GM12892 (cell line): Measurements from ENCODE around the gene ROCK2.

ENCODE experiments used
- DNase-seq: peaks from one replicate; pipeline ENCODE4 v3.0.0; 2011; ENCODE audit not compliant: insufficient read length
- FAIRE-seq: peaks from 2 replicates; lab custom pipeline; 2011; peaks lifted over from hg19 to GRCh38; lab: Jason Lieb, UNC
- POLR2A ChIP-seq: IDR thresholded peaks from 2 replicates; pipeline ENCODE4 v1.6.1; 2011; ENCODE audit warnings: low read depth, low read length, control low read depth
- POLR2AphosphoS5 ChIP-seq: IDR thresholded peaks from 2 replicates; pipeline ENCODE4 v1.6.1; 2011; ENCODE audit warnings: low read depth, low read length, control low read depth
- TAF1 ChIP-seq: IDR thresholded peaks from 2 replicates; pipeline ENCODE4 v1.6.1; 2011; ENCODE audit warnings: low read depth, mild to moderate bottlenecking, control low read depth, low read length, borderline replicate concordance

The ROCK2 gene

DNA sequence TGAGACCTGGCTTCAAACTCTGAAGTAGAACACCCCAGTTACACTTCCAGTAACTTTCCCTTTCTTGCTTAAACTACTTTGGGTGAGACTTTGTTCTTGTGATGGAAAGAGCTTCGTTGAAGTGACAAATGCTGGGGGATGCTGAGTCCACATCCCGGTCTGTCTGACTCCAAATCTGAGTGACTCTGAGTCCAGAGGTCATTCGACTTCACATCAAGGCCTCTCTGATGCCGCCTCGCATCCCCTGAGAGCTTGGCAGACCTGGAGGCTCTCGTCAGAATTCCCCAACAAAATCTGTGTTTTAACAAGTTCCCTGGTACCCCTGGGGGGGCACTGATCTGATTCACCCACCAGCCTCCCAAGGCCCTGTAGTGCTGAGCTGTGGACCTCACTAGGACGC, 31.6 kb upstream of the ROCK2 start:
- TF ChIP-seq POLR2A, result no peak
- no peak for TF ChIP-seq POLR2AphosphoS5
- TF ChIP-seq TAF1, result no peak
- DNase-seq (no peak), FAIRE-seq (no peak)

DNA sequence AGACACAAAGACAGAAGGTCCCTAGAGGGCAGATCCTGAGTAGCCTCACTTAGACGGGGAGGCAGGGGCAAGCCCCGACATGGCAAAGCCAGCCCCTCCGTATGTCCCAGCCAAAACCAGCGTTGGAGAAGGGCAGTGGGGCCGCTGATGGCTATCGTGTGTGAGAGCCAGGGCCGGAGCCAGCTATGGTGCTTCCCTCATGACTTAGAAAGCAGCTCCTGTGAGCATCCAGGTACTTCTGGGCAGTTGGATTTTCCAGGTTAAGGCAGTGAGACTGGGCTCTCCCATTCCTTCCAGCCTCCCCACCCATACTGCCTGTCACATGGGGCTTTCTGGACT, 31.2 kb upstream of the ROCK2 start:
- no peak for FAIRE-seq
- DNase-seq, result no peak
- no peak for TF ChIP-seq TAF1
- TF ChIP-seq POLR2AphosphoS5, result no peak
- TF ChIP-seq POLR2A, result no peak

DNA sequence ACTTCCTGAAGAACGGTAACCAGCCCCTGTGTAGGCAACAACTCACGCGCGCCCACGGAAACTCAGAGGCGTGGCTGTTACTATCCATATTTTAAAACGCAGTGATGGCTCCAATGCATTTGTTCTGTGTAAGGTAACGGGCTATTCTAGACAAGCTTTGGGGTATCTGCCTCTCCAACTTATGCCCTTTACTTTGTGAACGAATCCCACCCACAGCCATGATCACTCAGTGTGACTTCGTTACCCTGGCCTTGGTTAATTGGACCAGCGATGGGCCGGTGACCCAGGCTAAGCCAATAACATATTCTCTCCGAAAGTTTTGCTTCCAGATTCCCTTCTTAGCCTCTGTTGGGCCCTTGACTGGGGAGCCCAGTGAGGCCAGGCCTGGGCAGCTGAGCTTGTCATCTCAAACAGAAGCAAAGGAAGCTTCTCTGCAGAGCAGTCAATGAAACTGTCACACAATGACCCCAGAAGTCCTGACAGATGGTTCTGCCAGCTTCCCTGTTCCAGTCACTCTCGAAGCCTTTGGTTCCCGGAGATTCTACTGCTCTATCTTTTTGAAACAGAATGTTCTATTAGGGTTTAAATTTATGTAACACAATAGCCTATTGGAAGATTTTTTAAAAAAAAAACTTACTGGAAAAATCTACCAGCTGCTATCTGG, 30.7 kb upstream of the ROCK2 start:
- FAIRE-seq, result peak; percentile 24
- TF ChIP-seq TAF1 (no peak), POLR2AphosphoS5 (no peak)
- no peak for DNase-seq

DNA sequence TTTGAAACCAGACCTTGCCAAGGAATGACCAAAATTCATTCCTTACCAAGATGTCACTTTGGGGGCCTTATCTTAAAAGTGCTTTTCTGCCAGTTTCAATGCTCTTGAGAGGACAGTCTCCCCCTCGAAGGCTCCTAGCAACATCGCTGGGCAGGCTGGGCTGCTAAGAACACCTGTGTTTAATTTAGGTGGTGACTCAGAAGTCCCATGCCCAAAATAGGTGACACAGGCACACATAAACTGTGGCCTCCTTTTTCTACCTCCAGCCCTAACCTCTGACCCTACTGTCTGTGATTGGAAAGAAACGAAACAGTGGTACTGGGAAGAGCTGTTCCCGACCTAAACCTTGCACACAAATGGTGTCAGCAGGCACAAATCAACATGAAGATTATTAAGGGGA, 28.7 kb upstream of the ROCK2 start:
- TF ChIP-seq TAF1 (no peak), POLR2A (no peak), POLR2AphosphoS5 (no peak)
- DNase-seq (no peak), FAIRE-seq (no peak)

DNA sequence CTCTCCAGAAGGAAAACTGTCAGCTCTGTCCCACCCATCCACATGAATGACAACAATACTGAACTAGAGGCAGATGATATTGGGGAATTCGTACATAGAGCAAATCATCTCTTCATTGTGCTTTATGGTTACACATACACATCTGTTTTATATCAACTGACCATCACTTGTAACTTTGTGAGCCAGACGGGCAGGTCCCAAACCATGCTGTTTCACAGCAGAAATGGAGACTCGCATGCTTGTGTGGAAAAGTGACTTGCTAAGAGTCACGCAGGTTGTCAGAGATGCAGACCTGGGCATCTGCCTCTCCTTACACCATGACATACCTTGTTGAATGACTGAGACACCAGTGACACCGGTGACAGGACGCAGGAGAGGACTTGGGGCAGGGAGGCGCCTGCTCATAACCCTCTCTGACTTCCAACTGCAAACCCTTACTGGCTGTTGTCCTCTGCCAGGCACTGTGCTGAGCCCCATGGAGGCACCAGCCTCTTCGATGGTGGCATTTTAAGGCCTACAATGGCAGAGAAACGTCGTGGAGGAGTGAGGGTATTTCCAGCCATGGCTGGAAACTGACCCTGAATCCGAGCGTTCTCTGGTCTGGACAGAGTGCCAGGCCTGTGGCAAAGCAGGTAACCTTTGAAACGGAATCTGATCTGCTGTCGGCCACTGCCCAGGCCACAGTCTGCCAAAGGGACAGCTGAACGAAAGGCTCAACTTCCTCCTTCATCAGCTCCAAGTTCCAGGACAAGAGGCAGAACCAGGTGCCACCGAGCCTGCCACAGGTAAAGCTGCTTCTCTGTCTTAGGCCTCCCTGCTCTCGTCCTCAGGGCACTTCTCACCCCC, 26.9 kb upstream of the ROCK2 start:
- FAIRE-seq, result no peak
- no peak for DNase-seq
- TF ChIP-seq POLR2A (no peak), TAF1 (no peak), POLR2AphosphoS5 (no peak)

DNA sequence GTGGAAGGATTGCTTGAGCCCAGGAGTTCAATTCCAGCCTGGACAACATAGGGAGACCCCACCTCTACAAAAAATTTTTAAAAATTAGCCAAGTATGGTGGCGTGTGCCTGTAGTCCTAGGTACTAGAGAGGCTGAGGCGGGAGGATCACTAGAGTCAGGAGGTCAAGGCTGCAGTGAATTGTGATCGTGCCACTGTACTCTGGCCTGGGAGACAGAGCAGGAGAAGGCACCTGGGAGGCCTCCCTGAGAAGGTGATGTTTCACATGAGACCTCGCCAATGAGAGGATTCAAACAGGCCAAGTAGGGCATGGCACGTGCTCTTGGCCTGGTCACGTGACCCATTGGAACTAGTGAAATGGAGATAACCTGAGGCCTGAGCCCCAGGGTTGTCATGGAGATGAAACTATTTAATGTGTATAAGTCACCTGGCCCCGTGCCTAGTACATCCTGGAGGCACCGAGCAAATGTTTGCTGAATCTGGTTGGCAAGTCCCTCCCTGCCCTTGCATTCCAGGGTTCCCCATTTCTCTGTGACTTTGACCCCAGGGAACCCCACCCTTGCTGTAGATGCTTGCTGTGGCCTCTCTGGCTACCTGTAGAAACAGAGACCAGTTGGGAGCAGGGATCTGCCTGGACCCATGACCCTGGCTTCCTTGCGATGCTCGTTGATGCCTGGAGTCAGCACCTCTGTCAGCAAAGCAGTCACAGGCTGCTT, 26.1 kb upstream of the ROCK2 start:
- TF ChIP-seq TAF1, result no peak
- TF ChIP-seq POLR2A, result no peak
- TF ChIP-seq POLR2AphosphoS5, result no peak
- FAIRE-seq (no peak), DNase-seq (no peak)

DNA sequence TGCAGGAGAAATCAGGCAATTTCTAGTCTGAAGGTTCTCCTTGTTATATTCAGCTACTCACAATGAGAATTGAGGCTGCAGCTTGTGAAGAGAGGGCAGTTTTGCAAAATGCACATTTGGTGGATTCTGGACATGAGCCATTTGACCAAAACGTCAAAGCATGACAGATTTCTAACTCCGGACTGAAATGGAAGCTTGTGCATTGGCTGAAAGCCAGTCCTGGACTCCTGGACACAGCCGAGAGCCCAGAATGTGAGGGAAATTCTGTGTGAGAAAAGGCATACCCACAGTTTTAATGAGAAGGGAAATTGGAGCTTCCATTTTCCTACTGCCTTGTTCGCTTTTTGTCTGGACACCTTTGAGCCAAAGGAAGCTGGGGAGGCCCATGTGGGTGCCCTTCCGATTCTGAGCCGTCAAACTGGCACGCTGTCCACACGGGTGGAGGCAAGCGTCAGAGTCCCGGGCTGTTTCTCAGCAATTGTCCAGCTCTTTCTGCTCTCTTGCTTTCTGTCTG, 23.7 kb upstream of the ROCK2 start:
- TF ChIP-seq POLR2AphosphoS5, result no peak
- no peak for TF ChIP-seq POLR2A
- TF ChIP-seq TAF1, result no peak
- DNase-seq (no peak), FAIRE-seq (no peak)

DNA sequence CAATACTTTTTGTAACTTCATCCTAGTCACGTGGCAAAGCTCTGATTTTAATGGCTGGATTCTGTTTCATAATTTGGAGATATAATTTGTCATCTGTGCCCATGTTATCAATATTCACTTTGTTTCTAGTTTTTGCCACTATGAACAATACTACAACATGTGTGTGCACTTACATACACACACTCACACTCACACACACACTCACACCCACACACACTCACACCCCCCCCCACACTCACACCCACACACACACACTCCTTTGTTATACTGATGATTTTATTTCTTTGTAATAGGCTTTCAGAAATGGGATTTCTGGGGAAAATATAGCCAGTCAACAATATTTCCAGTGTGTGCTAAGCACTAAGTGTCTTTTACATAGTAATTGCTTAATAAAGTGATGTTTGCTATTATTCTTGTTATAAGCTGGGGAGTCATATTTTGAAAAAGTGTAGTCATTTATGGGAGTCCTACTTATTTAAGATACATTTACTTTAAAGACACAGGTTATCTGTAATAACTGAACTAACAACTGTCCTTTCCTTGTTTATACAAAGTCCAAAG, 22.8 kb upstream of the ROCK2 start:
- FAIRE-seq, result no peak
- DNase-seq, result no peak
- no peak for TF ChIP-seq POLR2A

DNA sequence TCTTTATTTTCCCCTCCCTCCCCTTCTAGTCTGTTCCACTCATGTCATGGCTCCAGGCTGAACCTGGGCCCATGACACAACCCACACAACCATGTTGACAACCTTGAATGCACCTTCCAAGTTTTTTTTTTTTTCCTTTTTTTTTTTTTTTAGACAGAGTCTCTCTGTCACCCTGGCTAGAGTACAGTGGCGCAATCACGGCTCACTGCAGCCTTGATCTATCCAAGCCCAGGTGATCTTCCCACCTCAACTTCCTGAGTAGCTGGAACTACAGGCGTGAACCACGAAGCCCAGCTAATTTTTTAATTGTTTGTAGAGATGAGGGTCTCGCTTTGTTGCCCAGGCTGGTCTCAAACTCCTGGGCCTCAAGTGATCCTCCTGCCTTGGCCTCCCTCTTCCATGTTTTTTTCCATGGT, 21.9 kb upstream of the ROCK2 start:
- no peak for TF ChIP-seq POLR2AphosphoS5
- TF ChIP-seq TAF1, result no peak
- no peak for TF ChIP-seq POLR2A
- DNase-seq, result no peak
- FAIRE-seq, result no peak

DNA sequence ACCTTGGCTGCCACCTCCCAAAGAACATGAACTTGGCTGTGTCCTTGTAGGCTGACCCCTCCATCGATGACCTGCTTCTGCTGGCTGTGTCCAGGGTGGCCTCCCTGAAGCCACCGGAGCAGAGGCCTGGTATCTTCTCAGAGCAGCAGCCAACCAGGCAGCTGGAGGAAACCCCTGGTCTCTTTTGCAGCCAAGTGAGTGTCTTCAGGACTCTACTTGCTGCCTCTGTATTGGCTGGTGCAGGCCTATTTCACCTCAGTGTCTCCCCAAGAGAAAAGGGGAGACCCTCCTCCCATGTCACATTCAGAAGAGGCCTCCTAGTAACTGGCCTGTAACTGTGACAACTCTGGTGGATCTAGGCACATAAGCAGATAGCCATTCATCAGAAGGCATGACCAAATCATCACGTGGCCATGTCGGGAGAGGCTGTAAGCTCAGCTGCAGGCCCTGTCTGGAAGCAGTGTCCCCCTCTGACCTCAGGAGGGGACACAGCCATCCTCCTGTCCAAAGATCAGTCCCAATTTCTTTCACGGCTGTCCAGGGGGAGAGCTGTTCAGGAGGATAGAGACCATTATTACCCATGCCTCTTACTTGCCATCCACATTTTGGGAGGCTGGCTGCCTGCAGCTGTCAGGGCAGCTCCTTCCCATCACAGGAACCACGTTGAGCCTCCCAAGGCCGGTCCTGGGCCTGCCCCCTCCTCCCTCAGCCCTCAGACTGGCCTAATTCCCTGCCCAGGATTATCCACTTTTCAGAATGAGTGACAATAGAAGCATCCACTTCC, 20.9 kb upstream of the ROCK2 start:
- no peak for TF ChIP-seq TAF1
- TF ChIP-seq POLR2A, result no peak
- no peak for TF ChIP-seq POLR2AphosphoS5
- DNase-seq (no peak), FAIRE-seq (no peak)

DNA sequence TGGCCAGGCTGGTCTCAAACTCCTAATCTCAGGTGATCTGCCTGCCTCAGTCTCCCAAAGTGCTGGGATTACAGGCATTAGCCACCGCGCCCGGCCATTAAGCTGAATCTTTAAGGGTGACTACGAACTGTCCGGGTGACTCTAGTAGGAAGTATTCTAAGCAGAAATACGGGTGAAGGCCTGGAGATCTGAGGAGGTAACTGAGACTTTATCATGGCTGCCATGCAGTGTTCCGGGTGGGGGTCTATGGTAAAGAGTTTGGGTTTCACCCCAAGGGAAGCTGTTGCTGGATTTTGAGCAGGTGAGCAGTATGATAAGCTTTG, 20.1 kb upstream of the ROCK2 start:
- no peak for DNase-seq
- no peak for FAIRE-seq
- TF ChIP-seq POLR2AphosphoS5 (no peak), TAF1 (no peak), POLR2A (no peak)
